CD14-positive monocyte (primary cell): ENCODE data around the gene MIPOL1. TPM values are rescaled to one million over a fixed set of nuclear protein-coding genes. Genes with fewer than 3 reads are reported as not detected.

Experiments
- DNase-seq, 3 donors: peaks; one replicate each; pipeline ENCODE4 v3.0.0-alpha.2; 2011 to 2022
- H2AFZ ChIP-seq: 2 replicates; pipeline ENCODE4 v1.6.0; 2012; ENCODE audit warnings: mild to moderate bottlenecking, low read depth, low read length, inconsistent platforms; ENCODE audit not compliant: insufficient read depth, poor library complexity, severe bottlenecking
- H3K27ac ChIP-seq, 2 donors: 1 replicate in 1 of 2; 2 replicates in 1 of 2; pipeline ENCODE4 v1.5.1; 2012 to 2013; ENCODE audit warnings: low read length in 2 of 2, control low read depth in 1 of 2, inconsistent platforms in 1 of 2, low read depth in 1 of 2, mild to moderate bottlenecking in 1 of 2
- H3K27me3 ChIP-seq, 2 donors: one replicate each; pipeline versions ENCODE4 v1.6.0 to v1.6.1; 2011 to 2013; ENCODE audit warnings: low read length in 2 of 2; ENCODE audit not compliant: control insufficient read depth in 2 of 2, insufficient read depth in 2 of 2
- H3K36me3 ChIP-seq, 2 donors: replicated peaks in 1 of 2; 1 replicate in 1 of 2; 2 replicates in 1 of 2; pipeline versions ENCODE4 v1.5.1 to v1.6.1; 2012 to 2013; ENCODE audit warnings: low read length in 2 of 2, control low read depth in 1 of 2, inconsistent platforms in 1 of 2, mild to moderate bottlenecking in 1 of 2; ENCODE audit not compliant: insufficient read depth in 2 of 2, control insufficient read depth in 1 of 2
- H3K4me1 ChIP-seq, 2 donors: 1 replicate in 1 of 2; 2 replicates in 1 of 2; pipeline versions ENCODE4 v1.5.1 to v1.6.1; 2012 to 2013; ENCODE audit warnings: low read length in 2 of 2, control low read depth in 1 of 2, inconsistent platforms in 1 of 2, mild to moderate bottlenecking in 1 of 2, moderate library complexity in 1 of 2; ENCODE audit not compliant: insufficient read depth in 2 of 2, control insufficient read depth in 1 of 2
- H3K4me2 ChIP-seq: replicated peaks from 2 replicates; pipeline ENCODE3; 2012; ENCODE audit warnings: low read length, moderate library complexity, mild to moderate bottlenecking; ENCODE audit not compliant: poor library complexity, severe bottlenecking; ENCODE audit errors: extremely low read depth
- H3K4me3 ChIP-seq, 3 experiments: fragments of 200-600 bp in 1 of 3; sonication (generic) in 1 of 3; replicated peaks in 1 of 3; 1 replicate in 2 of 3; 2 replicates in 1 of 3; pipeline ENCODE4 v1.5.1; 2011 to 2013; ENCODE audit warnings: low read length in 3 of 3, mild to moderate bottlenecking in 3 of 3, control low read depth in 2 of 3, low read depth in 2 of 3, inconsistent platforms in 1 of 3, moderate library complexity in 1 of 3
- H3K79me2 ChIP-seq: 2 replicates; pipeline ENCODE4 v1.6.0; 2012; ENCODE audit warnings: mild to moderate bottlenecking, control low read depth, inconsistent platforms, low read length, moderate library complexity; ENCODE audit not compliant: insufficient read depth
- H3K9ac ChIP-seq: 2 replicates; pipeline ENCODE4 v1.6.0; 2017; ENCODE audit warnings: low read length, mild to moderate bottlenecking; ENCODE audit not compliant: insufficient read depth, poor library complexity, severe bottlenecking
- H3K9me3 ChIP-seq, 2 donors: replicated peaks in 1 of 2; 1 replicate in 1 of 2; 2 replicates in 1 of 2; pipeline versions ENCODE4 v1.5.1 to v1.6.1; 2012 to 2013; ENCODE audit warnings: low read length in 2 of 2, control low read depth in 1 of 2; ENCODE audit not compliant: control insufficient read depth in 1 of 2, insufficient read depth in 1 of 2
- H4K20me1 ChIP-seq: 2 replicates; pipeline ENCODE4 v1.6.0; 2012; ENCODE audit warnings: mild to moderate bottlenecking, low read length, control low read depth, moderate library complexity; ENCODE audit not compliant: insufficient read depth
- H3K27ac Mint-ChIP-seq, 7 donors: one replicate each; pipeline ENCODE4 v1.8.0; 2020; ENCODE audit warnings: mild to moderate bottlenecking in 7 of 7, mixed read lengths in 7 of 7, moderate library complexity in 6 of 7, inconsistent platforms in 2 of 7
- H3K27me3 Mint-ChIP-seq, 3 donors: one replicate each; pipeline ENCODE4 v1.8.0; 2021 to 2022; ENCODE audit warnings: low read depth in 3 of 3, mild to moderate bottlenecking in 3 of 3, mixed read lengths in 3 of 3, moderate library complexity in 3 of 3, inconsistent platforms in 1 of 3
- H3K36me3 Mint-ChIP-seq, 2 donors: one replicate each; pipeline ENCODE4 v1.8.0; 2020; ENCODE audit warnings: mixed read lengths in 2 of 2, inconsistent platforms in 1 of 2, mild to moderate bottlenecking in 1 of 2
- H3K4me1 Mint-ChIP-seq: one replicate; pipeline ENCODE4 v1.8.0; 2020; ENCODE audit warnings: mild to moderate bottlenecking, mixed read lengths
- H3K4me3 Mint-ChIP-seq, 2 donors: one replicate each; pipeline ENCODE4 v1.8.0; 2020; ENCODE audit warnings: mild to moderate bottlenecking in 2 of 2, mixed read lengths in 2 of 2, moderate library complexity in 1 of 2
- H3K9me3 Mint-ChIP-seq, 7 donors: one replicate each; pipeline ENCODE4 v1.8.0; 2020 to 2022; ENCODE audit warnings: mixed read lengths in 7 of 7, mild to moderate bottlenecking in 6 of 7, moderate library complexity in 6 of 7, inconsistent platforms in 2 of 7
- CTCF ChIP-seq: fragments of 200-600 bp; IDR thresholded peaks from one replicate; pipeline ENCODE4 v1.8.0; 2022; ENCODE audit warnings: antibody characterized with exemption, mild to moderate bottlenecking
- WGBS: methylation state at CpG from one replicate; pipeline ENCODE4 v1.1.5; 2013; ENCODE audit warnings: missing lambda C conversion rate; ENCODE audit not compliant: insufficient coverage; 5-methylcytosine and 5-hydroxymethylcytosine counted together
- intact Hi-C, 2 donors: fragments of 100-400 bp; cut with micrococcal nuclease; formaldehyde crosslinking; loops; one replicate each; pipeline versions ENCODE4 v1.15.0 to v1.15.1; 2023
- polyA plus RNA-seq, 3 donors: library from polyadenylated mRNA; depleted of rRNA in 1 of 3; unstranded in 2 of 3; stranded (reverse) in 1 of 3; fragments of 300-500 nt in 2 of 3; fragments of >200 nt in 1 of 3; fragmentation: Illumina TruSeq in 2 of 3; gene quantifications; 1 replicate in 2 of 3; 2 replicates in 1 of 3; pipeline ENCODE4 v1.2.3, GENCODE V29; 2012 to 2021

The MIPOL1 gene
- polyA plus RNA-seq, 3 donors: not detected

- H3K27me3 ChIP-seq: no peaks in the 10 kb centered on the region
- no peak overlapping the region for H3K4me3 ChIP-seq
- intact Hi-C loops: no loop called here
- no peaks in the 10 kb centered on the region for H3K36me3 ChIP-seq
- no peaks in the 10 kb centered on the region for H4K20me1 ChIP-seq
- no peak for DNase-seq
- 100% methylated on average over 1 of the region's 2 CpGs for WGBS
- Mint-ChIP-seq H3K4me3 (no peak overlapping the region), H3K27ac (no peak overlapping the region), H3K27me3 (no peaks in the 10 kb centered on the region), H3K36me3 (no peaks in the 10 kb centered on the region), H3K9me3 (peaks cover 0 to 6% (median 2%) of the 10 kb centered on the region in 7 donors), H3K4me1 (no peaks in the 10 kb centered on the region)
- no peak overlapping the region for H3K27ac ChIP-seq
- H3K9ac ChIP-seq: no peak overlapping the region
- H3K79me2 ChIP-seq: no peaks in the 10 kb centered on the region
- no peak for TF ChIP-seq CTCF
- no peaks in the 10 kb centered on the region for H3K4me1 ChIP-seq
- H2AFZ ChIP-seq: no peak overlapping the region
- peaks cover 0 to 3% of the 10 kb centered on the region in 2 donors for H3K9me3 ChIP-seq
- H3K4me2 ChIP-seq: no peak overlapping the region
These were observed 208.4 kb downstream of the MIPOL1 start for GRCh38 chr14:37406095-37406494.

- WGBS: no CpG with 5 or more reads among the region's 3 CpGs
- H3K9me3 Mint-ChIP-seq: peaks cover 0 to 6% (median 0%) of the 10 kb centered on the region in 7 donors
- H3K4me1 Mint-ChIP-seq: no peaks in the 10 kb centered on the region
- Histone ChIP-seq H3K4me1 (no peaks in the 10 kb centered on the region), H3K27ac (no peak overlapping the region), H3K36me3 (no peaks in the 10 kb centered on the region), H2AFZ (no peak overlapping the region), H3K4me2 (no peak overlapping the region), H3K79me2 (no peaks in the 10 kb centered on the region), H3K4me3 (no peak overlapping the region), H3K9me3 (peaks cover 0 to 3% of the 10 kb centered on the region in 2 donors), H3K9ac (no peak overlapping the region), H4K20me1 (no peaks in the 10 kb centered on the region), H3K27me3 (no peaks in the 10 kb centered on the region)
- no peak for DNase-seq
- TF ChIP-seq CTCF: no peak
- H3K27ac Mint-ChIP-seq: no peak overlapping the region
- intact Hi-C loops: no loop called here
- no peaks in the 10 kb centered on the region for H3K27me3 Mint-ChIP-seq
- H3K36me3 Mint-ChIP-seq: no peaks in the 10 kb centered on the region
- no peak overlapping the region for H3K4me3 Mint-ChIP-seq
These were observed 213.5 kb downstream of the MIPOL1 start for GRCh38 chr14:37411079-37411735.
